GM10248 (cell line): Measurements from ENCODE around the gene METAP1D.
A peak's percentile ranks its signal among the peaks of the same experiment; 100 is the strongest.

Source experiments
- CTCF ChIA-PET: fragments of 300-600 bp; sonication (Branson Sonifier 250); formaldehyde crosslinking; extraction: SDS; loops from one replicate; lab custom pipeline; 2021; ENCODE audit warnings: antibody characterized with exemption; lab: Yijun Ruan, JAX
- POLR2A ChIA-PET: fragments of 350-650 bp; sonication (Branson Sonifier 250); formaldehyde crosslinking; extraction: SDS; loops from one replicate; lab custom pipeline; 2020; ENCODE audit warnings: antibody characterized with exemption; lab: Yijun Ruan, JAX
- DNase-seq: peaks from one replicate; pipeline ENCODE4 v3.0.0; 2012; ENCODE audit errors: extremely low spot score
- TF ChIP-seq, protein P1 (sequence below): IDR thresholded peaks from 2 replicates; pipeline ENCODE4 v1.5.1; 2012; ENCODE audit warnings: mild to moderate bottlenecking, low read depth; ENCODE audit errors: extremely low read depth, missing control alignments, control extremely low read depth

Gene METAP1D

DNA sequence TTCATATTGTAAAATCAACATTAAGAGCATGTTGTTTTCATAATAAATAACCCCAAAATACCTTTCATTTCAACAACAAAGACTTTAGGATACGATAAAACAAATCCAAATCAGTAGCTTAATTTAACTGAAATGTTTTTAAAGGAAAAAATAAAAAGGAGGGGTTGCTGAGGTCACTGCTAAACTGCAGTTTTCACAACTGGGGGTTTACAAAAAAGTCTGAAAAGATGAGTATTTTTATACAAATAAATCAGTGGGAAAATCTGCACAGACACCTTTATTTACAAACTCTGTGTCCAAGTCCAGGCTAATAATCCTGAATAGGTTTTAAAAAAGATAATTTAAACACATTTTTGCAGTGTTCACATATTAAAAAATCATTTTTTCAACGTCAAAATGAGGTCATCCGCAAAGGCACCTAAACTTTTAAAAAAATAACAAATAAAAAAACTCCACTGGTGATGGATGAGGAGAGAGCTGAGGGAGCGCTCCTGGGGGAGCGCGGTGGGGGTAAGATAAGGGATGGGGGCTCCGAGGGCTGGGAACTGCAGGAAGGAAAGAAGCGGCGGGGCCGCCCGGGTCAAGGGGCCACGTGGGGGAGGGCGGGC is 99.8 kb downstream of the METAP1D start:
- TF ChIP-seq, protein P1, sequence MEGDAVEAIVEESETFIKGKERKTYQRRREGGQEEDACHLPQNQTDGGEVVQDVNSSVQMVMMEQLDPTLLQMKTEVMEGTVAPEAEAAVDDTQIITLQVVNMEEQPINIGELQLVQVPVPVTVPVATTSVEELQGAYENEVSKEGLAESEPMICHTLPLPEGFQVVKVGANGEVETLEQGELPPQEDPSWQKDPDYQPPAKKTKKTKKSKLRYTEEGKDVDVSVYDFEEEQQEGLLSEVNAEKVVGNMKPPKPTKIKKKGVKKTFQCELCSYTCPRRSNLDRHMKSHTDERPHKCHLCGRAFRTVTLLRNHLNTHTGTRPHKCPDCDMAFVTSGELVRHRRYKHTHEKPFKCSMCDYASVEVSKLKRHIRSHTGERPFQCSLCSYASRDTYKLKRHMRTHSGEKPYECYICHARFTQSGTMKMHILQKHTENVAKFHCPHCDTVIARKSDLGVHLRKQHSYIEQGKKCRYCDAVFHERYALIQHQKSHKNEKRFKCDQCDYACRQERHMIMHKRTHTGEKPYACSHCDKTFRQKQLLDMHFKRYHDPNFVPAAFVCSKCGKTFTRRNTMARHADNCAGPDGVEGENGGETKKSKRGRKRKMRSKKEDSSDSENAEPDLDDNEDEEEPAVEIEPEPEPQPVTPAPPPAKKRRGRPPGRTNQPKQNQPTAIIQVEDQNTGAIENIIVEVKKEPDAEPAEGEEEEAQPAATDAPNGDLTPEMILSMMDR, result no peak
- ChIA-PET CTCF (interaction anchor here (1.1 to 12.3 kb wide), 9 partner anchors 11 to 1171 kb away, joined by 3 to 162 read pairs (median 5); partner anchors contain the start of genes DLX1 and GORASP2), POLR2A (no interaction called here)
- no peak for DNase-seq

DNA sequence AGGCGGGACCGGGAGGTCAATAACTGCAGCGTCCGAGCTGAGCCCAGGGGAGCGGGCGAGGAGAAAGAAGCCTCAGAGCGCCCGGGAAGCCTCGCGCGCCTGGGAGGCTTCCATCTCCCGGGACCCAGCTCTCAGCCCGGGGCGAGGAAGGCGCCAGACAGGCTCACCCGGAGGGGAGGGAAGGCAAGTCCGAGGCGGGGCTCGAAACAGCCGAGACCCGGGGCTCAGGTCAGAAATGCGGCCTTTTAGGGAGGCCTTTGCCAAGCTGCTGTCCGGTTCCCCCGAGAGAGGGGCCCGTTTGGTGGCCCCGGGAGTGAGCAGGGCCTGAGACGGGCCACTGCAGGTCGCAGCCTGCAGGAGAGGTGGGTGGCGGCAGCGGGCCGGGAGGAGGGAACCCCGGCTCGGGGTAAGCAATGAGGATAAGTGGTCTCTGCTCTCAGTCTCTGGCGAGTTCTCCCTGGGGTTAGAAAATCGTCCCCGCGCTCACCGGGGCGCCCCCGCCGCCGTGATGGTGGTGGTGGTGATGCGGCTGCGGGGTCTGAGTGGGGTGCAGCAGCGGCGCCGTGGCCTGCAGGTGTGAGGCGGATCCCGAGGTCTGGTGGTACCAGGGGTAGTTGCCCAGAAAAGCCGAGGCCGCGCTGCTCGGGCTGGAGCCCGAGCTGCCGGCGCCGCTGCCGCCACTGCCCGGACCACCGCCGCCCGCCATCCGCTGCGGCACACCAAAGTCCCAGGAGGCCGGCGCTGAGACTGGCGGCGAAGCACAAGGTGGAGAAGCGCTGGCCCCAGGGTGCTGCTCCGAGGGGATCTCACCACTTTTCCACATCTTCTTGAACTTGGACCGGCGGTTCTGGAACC is 100.6 kb downstream of the METAP1D start:
- ChIA-PET POLR2A (no interaction called here), CTCF (interaction anchor here (1.1 to 12.3 kb wide), 6 partner anchors 27 to 1171 kb away, joined by 3 to 162 read pairs (median 4); partner anchors contain the start of gene GORASP2)
- TF ChIP-seq, protein P1, result no peak
- peak; percentile 20 for DNase-seq

DNA sequence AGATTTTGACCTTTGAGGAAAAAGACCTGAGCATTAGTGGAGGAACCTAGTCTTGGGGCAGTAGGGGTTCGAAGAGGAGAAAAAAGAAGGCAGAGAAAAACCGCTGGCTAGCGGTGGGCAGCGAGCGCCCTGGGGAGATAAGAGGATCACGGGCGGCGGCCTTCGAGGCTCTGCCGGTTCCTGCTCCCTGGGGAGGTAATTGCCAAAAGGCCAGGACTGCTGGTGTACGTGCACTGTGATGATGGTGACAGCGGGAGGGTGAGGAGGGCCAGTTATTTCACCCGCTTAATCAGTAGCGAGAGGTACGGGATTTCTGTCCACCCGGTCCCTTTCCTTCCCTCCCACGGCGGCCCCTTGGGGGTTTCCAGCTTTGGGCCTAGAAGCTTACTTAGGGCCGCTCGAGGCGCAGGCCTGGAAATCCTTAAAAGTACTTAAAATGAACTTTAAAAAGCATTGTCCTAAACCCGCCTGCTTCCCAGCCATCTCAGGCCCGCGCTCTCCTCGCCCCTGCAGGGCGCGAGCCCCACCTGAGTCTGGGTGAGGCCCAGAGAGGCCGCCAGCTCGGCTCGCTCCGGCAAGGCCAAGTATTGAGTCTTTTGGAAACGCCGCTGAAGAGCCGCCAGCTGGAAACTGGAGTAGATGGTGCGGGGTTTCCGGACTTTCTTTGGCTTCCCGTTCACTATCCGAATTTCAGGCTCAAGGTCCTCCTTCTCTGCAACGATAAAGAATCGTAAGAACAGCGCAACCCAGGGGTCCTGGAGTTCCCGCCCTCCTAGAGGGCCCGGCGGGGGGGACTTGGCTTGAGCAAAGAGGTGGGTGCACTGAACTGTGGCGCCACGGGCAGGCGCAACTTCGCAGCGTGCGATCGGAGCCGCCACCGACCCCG is 101.4 kb downstream of the METAP1D start:
- CTCF ChIA-PET, result interaction anchor here (0.9 to 12.3 kb wide), 7 partner anchors 15 to 1171 kb away, joined by 3 to 162 read pairs (median 4); partner anchors contain the start of gene DYNC1I2
- POLR2A ChIA-PET, result no interaction called here
- TF ChIP-seq, protein P1, result no peak

DNA sequence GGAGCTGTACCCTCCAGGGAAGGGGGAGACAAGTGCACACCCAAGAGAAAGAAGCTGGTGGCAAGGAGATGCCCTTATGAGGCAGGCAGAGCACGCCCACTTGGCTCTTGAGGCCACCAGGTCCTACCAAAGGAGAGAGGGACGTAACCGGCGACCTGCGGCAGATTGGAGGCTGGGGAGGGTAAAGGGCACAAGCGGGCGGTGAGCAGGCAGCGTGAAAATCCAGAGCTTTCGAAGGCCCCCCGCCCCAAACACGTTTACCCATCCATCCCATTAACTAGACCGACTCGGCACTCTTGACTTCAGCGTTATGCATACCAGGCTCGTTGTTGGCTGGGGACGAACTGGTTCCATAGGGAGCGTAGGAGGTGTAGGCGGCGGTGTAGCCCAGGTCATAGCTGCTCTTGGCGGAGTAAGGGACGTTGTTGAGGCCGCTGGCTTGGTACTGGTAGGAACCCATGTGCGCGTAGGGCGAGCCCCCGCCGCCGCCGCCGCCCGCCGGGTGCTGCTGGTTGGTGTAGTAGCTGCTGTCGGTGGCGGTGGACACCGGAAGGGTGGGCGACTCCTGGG is 102.2 kb downstream of the METAP1D start:
- DNase-seq, result peak; percentile 26
- TF ChIP-seq, protein P1, result no peak
- ChIA-PET CTCF (interaction anchor here (0.9 to 12.3 kb wide), 11 partner anchors 9 to 1172 kb away, joined by 3 to 162 read pairs (median 4); partner anchors contain the start of gene DYNC1I2), POLR2A (no interaction called here)

More for the DNA sequence above, 101.4 kb downstream of the METAP1D start:
- peak; percentile 20 for DNase-seq

DNA sequence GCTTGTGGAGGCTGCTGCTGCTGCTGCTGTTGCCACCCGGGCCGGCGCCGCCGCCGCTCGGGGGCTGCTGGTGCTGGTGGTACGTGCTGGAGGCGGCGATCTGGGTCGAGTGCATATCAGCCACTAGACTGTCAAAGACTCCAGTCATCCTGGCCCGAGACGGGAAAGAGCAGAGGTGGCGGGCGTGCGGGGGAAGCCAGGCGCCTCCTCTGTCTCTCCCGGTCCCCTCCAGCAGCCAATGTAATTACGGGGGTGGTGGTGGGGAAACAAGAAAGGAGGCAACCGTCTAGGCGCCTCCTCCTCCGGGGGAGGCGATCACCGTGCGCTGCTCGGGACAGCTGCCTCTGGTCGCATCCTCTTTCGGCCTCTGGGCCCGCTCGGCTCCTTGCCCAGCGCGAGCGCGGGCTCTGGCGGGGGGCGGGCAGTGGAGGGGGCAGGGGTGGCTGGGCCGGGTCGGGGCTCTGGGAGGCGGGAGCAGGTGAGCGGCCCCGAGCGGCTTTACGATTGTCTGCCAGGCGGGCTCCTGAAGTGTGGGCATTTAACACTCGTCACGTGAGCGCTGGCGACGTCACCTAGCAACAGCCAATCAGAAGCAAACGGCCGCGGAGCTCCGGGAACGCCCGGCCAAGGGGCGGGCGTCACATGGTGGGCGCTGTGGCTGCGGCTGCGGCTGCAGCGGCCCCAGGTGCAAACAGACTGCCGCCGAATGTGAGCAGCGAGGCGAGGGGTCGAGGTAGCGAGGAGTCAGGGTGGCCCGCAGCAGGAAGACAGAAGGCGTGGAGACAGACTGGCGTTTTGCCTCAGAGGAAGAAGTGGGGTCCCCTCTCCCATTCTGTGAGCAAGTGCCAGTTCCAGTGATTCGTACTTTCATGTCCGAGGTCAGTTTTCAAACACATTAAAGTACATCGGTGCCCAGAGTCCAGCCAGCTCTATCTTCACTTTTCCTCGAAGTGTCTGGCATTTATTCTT is 102.9 kb downstream of the METAP1D start, which contains the start of gene DLX2:
Gene DLX2, minus strand, starts transcription at position 510 of the 969 bp plus-strand sequence. Its CDS starts 362 bp downstream, at position 148.
- peak; percentile 88 for DNase-seq
- POLR2A ChIA-PET, result no interaction called here
- CTCF ChIA-PET, result interaction anchor here (0.9 to 12.3 kb wide), 24 partner anchors 10 to 1173 kb away, joined by 3 to 162 read pairs (median 4); partner anchors contain the start of gene DLX1
- TF ChIP-seq, protein P1, result no peak
